ENCODE results near the gene RNF223.
"Not testable (repeated sequence)": the region's sequence is repeated elsewhere in the genome, so short reads cannot be mapped to it uniquely, and the experiment has no call there.

RNF223 gene

DNA sequence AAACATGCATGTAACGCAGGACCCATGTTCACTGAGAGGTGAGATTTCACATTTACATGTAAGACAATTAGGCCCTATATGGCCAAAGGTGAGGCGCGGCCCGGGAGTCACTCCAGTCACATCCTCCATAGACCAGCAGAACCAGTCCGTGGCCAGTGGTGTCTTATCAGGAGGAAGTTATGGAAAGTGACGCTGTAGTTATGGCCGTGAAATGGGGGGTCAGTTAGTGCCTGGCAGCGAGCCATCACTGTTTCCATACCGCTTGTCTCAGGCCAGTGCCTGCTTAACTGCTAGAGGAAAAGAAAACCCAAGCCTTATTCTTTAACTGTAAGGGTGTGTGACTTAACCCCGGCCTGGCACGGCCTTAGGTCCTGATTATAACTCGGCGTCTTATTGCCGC is 35.6 kb upstream of the RNF223 start:
- no peak for DNase-seq (ENCODE audit: low read depth)

DNA sequence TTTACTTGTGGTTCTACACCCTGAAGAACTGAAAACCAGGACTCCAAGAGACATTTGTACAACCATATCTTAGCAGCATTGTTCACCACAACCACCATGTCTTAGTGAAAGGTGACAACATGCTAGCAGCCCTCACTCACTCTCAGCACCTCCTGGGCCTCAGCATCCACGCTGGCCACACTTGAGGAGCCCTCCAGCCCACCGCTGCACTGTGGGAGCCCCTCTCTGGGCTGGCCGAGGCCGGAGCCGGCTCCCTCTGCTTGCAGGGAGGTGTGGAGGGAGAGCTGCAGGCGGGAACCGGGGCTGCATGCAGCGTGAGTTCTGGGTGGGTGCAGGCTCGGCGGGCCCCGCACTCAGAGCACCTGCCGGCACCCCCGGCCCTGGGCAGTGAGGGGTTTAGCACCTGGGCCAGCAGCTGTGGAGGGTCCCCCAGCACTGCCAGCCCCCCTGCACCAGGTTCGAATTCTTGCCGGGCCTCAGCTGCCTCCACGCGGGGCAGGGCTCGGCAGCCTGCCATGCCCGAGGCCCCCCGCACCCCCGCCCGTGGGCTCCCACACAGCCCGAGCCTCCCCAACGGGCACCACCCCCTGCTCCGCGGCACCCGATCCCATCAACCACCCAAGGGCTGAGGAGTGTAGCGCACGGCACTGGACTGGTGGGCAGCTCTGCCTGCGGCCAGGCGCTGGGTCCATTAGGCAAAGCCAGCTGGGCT is 32.6 kb upstream of the RNF223 start:
- no peak for DNase-seq (ENCODE audit: low read depth)

DNA sequence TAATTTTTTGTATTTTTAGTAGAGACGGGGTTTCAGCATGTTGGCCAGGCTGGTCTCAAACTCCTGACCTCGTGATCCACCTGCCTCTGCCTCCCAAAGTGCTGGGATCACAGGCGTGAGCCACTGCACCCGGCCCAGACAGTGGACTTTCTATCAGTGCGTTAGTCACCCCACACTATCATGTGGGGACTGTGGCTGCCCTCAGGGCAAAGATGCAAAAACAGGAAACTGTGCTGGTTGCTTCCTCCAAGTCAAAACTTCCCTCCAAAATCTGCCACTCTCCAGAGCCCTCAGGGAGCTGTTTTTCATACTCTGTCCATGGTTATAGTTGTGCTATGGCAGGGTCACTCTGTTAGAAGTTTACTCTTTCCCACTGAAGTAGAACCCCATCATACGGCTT is 30.0 kb upstream of the RNF223 start:
- not testable (repeated sequence) for DNase-seq (ENCODE audit: low read depth)

DNA sequence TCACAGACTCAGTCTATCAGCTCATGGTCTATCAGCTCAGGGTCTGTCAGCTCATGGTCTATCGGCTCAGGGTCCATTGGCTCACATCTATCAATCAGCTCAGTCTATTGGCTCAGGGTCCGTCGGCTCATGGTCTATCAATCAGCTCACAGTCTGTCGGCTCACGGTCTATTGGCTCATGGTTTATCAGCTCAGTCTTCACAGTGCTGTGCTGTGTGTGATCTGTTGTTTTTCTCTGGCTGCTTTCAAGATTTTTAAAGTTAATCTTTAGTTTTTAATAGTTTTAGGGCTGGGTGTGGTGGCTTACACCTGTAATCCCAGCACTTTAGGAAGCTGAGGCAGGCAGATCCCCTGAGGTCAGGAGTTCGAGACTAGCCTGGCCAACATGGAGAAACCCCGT is 27.4 kb upstream of the RNF223 start:
- DNase-seq (ENCODE audit: low read depth), result no peak

DNA sequence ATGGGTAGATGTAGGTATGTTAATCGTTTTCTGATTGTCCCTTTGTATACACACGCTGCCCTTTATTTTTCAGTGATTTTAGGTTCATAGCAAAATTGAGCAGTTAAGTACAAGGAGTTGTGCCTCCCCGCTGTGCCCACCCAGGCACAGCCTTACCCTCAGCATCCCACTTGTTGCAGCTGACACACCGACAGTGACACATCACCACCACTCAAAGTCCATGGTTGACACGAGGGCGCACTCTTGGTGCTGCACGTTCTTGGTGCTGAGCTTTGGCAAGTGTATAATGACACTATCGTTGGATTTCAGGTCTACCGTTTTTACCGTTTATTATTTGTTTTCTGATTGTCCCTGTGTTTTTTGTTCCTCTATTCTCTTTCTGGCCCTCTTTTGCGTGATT is 26.2 kb upstream of the RNF223 start:
- no peak for DNase-seq (ENCODE audit: low read depth)

DNA sequence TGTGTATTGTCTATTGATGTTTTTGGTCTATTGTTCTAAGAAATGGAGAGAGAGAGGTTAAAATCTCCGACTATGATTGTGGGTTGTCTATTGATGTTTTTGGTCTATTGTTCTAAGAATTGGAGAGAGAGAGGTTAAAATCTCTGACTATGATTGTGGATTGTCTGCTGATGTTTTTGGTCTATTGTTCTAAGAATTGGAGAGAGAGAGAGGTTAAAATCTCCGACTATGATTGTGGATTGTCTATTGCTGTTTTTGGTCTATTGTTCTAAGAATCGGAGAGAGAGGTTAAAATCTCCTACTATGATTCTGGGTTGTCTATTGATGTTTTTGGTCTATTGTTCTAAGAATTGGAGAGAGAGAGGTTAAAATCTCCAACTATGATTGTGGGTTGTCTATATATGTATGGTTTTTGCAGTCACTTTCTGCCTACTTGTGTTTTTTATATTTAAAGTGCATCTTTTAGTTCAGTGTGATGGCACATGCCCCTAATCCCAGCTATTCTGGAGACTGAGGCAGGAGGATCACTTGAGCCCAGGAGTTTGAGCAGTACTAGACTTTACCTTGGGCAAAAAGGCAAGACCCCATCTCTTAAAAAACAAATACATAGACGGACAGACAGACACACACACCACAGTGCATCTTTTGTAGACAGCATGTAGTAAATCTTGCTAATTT is 25.5 kb upstream of the RNF223 start:
- DNase-seq (ENCODE audit: low read depth), result no peak

DNA sequence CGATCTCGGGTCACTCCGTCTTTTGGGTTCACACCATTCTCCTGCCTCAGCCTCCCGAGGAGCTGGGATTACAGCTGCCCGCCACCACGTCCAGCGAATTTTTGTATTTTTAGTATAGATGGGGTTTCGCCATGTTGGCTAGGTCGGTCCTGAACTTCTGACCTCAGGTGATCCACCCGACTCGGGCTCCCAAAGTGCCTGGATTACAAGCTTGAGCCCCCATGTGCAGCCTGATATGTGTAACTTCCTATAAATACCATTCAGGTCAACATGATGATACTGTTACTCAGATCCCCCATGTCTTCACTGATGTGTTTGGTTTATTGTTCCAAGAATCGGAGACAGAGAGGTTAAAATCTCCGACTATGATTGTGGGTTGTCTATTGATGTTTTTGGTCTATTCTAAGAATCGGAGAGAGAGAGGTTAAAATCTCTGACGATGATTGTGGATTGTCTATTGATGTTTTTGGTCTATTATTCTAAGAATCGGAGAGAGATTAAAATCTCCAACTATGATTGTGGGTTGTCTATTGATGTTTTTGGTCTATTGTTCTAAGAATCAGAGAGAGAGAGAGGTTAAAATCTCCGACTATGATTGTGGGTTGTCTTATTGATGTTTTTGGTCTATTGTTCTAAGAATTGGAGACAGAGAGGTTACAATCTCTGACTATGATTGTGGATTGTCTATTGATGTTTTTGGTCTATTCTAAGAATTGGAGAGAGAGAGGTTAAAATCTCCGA is 24.7 kb upstream of the RNF223 start:
- DNase-seq (ENCODE audit: low read depth), result no peak

DNA sequence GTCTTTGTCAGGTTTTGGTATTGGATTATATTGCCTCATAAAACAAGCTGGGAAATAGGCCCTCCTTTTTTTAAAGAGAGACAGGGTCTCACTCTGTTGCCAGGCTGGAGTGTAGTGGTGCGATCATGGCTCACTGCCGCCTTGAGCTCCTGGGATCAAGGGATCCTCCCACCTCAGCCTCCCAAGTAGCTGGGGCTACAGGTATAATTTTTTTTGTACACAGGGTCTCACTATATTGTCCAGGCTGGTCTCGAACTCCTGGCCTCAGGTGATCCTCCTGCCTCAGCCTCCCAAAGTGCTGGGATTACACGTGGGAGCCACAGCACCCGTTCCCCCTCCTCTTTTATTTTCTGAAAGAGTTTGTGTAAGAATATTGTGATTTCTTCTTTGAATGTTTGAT is 22.0 kb upstream of the RNF223 start:
- not testable (repeated sequence) for DNase-seq (ENCODE audit: low read depth)

DNA sequence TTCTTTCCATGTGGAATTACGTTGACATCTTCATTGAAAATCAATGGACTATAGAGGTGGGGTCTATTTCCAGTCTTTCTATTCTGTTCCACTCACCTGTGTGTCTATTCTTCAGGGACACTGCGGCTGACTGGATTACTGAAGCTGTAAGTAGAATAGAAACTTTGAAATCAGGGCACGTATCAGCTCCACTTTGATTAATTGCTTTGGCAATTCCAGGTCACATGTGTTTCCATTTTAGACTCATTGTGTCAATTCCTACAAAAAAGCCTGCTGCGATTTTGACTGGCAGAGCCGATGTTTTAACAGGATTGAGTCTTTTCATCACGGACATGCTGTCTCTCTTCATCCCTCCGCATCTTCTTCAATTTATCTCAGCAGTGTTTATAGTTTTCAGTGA is 20.9 kb upstream of the RNF223 start:
- no peak for DNase-seq (ENCODE audit: low read depth)

DNA sequence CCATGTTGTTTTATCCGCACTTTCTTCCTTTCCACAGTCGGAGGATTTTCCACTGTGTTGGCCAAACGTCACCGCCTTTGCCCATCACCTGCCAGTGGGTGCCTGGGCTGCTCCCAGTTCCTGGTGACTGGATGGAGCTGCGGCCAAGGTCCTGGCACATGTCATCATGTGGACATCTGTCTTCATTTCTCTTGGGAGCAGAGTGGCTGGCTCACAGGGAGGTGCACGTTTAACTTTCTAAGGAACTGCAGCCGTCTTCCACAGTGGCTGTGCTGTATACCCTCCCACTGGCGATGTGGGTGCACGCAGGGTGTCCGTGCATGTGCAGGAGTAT is 19.5 kb upstream of the RNF223 start:
- no peak for DNase-seq (ENCODE audit: low read depth)

DNA sequence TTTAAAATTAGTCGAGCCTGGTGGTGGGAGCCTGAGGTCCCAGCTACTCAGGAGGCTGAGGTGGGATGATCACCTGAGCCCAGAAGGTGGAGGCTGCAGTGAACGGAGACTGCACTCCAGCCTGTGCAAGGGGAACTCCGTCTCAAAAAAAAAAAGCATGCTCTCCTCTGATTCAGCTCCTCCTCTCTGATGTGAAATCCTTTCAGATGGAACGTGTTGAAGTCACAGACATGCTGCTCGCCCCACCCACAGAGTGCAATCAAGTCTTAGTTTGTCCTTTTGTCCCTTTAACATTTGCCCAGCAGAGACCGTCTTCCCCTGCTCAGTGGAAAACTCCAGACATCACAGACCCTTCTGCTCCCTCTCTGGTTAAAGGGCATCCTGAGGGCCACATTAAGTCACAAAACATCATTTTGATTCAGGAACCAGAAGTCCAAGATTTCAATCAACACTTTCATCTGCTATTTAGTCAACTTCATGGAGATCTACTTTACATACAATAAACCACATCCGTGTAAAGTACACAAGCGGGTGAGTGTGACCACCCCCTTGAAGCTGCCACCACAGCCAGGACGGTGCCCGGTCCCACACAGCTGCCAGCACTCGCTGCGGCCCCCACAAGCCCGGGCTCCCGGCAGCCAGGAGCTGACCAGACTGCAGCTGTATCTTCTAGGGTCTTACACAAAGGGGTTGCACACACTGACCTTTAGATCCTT is 18.9 kb upstream of the RNF223 start:
- no peak for DNase-seq (ENCODE audit: low read depth)

DNA sequence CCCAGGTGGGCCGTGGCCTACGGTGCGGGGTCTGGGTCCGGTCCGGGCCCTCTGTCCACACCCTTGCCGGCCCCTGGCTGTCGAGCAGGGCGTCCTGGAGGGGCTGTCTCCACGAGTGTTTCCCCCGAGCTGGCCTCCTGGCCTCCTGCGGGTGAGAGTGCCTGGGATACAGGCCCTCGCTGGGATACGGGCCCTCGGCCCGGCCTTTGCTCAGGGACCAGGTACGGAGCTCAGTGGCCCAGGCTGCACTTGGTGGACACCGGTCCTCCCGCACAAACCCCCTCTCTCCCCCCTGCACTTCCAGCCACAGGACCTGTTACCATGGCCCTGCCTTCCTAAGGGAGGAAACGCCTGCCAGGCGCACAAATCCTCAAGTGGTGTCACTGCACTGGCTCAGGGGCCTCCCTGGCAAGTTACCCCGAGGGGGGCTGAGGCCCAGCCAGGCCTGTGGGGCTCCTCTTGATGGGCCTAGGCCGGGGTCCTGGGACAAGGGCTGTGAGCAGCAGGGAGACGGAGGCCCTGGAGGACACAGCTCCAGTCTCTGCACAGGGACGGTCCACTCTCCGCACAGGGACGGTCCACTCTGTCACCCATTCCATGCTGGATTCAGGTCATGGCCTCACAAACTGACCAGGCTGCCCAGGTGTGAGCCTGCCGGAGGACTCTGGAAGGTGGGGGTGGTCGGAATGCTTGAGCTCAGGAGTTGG is 18.2 kb upstream of the RNF223 start:
- no peak for DNase-seq (ENCODE audit: low read depth)

DNA sequence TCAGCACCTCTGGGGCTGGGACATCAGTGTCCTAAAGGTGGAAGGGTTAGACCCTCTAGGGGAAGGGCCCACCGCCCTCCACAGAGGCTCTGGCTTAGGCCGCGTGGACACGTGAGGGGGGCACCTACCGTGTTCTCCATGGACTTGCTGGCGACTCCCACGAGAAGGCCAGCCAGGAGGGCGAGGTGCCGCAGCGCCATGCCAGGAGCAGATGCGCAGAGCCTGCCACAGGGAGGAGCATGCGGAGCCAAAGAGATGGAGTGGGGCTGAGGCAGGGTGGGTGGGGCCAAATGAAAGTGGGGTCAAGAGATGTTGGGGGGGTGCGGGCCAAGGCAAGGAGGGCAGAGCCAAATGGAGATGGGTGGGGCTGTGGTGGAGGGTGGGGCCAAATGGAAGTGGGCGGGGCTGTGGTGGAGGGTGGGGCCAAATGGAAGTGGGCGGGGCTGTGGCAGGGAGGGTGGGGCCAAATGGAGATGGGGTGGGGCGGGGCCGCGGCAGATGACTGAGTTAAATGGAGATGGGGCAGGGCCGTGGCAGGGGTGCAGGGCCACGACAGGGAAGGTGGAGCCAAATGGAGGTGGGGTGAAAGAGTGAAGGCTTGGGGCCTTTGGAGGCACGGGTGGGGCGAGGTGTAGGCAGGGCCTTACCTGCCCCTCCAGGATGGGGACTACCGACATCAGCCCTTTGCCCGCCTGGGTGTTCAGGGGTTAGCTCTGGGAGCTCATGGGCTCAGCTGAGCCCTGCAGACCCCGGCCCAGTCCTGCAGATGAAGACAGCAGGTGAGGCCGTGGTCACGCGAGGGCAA is 17.4 kb upstream of the RNF223 start:
- DNase-seq (ENCODE audit: low read depth), result no peak

DNA sequence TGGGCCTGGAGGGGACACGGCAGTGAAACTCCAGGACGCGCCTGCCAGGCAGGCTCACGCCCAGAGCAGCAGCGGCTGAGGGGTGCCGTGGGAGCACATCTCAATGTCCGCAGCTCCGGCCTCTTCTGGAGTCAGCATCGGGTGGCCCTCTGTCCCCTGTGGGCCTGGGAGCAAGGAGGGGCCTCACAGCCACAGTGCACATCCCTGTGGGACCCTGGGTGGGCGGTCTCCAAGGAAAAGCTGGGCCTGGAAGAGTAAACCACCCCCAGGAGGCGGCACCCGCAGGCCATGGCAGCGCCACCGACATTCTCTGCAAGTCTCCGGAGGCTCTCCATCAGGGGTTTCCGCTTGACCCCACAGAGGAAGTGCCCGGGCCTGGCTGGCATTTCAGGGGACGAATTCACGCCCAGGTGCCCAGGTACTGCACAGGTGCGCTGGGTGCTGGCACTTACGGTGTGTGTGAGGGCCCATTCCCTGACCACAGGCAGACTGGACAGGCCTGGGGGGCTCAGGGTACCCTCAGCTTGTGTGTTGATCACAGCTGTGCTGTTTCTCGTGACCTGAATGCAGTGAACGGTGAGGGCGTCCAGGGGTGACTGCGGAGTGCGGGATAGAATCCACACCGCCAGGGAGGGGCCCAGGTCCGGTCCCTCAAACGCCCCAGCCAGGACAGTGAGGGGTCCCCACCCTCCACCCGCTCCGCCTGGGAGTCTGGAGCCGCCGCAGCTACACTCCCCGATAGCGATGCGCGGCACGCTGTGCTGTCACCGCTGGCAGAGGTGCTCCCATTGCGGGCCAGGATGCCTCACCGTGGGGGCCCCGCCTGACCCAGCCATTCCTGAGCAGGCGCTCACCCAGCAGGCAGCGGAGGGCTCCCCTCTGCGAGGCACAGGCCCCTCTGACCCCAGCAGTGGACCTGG is 16.6 kb upstream of the RNF223 start:
- DNase-seq (ENCODE audit: low read depth), result no peak

DNA sequence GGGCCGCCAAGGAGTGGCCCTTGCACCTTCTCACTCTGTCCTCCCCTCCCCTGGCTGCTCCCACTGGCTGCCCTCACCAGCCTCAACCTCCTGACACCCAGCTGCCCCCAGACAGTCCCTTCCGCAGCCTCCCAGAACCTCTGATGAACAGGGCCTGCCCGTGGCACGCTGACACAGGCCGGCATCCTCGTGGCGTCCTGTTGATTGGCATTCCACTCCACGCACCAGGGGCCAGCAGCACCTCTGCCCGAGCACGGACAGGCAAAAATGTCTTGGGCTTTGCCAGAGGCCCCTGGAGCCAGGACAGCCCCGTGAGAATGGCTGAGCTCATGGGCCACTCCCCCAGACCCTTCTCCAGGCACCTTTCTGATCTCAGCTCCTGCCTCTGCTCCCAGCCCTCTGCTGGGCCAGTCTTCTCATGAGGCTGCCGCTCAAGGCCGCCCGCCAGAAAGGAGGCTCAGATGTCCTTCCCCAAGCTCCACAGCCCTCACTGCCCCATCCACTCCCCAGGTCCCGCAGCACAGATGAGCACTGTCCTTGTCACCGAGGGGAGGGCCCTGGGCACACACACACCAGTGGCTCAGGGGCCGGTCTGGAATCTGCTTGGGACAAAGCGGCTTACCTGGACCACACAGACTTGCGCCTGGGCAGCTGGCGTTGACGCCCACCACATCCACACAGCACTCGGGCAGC is 15.8 kb upstream of the RNF223 start:
- DNase-seq (ENCODE audit: low read depth), result no peak

DNA sequence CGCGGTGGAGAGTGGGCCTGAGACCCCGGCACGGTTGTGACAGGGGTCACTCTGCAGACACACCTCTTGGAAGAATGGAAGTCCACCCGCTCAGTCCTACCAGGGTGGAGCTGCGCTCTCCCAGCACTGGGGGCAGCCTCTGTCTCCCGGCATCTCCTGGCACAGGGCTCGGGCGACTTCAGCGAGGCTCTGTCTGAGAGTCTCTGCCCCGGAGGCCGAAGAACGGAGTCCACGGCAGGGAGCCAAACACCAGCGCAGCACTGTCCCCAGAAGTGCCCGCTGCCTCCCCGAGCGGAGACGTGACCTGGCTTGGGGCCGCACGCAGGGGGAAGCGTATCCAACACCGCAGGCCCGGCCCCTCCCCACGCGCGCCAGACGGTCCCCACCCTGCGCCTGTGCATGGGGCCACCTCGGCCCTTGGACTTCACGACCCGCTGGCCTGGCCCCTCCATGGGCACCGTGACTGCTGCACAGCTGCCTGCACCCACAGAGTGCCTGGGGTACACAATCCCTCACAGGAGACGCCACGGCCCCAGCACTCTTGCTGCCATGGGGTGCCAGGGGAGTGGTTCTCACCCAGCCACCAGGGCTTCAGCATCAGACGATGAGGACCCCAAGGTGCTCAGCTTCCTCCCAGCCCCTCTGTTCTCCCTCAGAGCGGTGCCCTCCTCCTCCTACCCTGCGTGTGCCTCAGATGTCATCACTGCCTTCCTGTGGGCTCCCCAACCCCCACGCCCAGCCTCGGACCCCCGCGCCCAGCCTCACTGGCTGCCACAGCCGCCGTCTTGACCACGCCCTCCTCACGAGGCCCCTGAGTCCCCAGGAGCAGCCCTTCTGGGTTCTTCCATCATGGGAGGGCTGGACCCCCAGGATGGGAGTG is 14.9 kb upstream of the RNF223 start:
- DNase-seq (ENCODE audit: low read depth), result no peak

DNA sequence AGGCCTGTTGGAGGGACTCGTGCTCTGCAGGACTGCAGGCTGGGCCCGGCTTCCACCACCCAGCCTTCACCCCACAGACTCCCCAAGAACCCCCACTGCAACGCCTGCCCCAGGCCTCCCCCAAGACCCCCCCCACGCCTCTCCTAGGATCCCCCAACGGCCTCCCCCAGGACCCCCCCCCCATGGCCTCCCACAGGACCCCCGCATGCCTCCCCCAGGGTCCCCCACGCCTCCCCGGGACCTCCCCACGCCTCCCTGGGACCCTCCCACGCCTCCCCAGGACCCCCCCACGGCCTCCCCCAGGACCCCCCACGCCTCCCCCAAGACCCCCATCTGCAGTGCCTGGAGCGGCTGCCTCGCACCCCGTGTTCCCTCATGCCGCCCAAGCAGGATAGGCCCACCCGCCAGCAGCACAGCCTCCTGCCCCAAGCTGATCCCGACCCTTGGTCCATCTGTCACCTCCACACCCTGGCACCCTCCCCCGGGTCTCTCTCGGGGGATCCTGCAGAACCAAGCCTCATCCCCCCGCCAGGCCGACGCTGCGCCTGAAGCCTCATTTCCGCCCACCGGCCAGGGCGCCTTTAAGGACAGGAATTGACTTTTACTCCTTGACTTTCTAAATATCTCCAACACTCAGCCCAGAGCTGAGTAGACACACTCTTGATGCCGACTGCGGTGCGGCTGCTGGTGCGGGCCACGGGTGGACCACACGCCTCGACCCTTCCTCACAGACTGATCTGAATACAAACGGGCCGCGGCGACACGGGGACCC is 14.1 kb upstream of the RNF223 start:
- DNase-seq (ENCODE audit: low read depth), result no peak

Data from fibroblast of gingiva (primary cell).